IMR-90 (cell line): ENCODE measurements around the gene PSEN2. TPM values are rescaled to one million over a fixed set of nuclear protein-coding genes. Genes with fewer than 3 reads are reported as not detected.
A peak's percentile ranks its signal among the peaks of the same experiment; 100 is the strongest.

Experiments
- ATAC-seq: fragments of 200-7000 bp; cut with Tn5 transposase; 2 replicates; pipeline ENCODE4 v1.9.1; 2020; ENCODE audit warnings: low read depth, mild to moderate bottlenecking, moderate library complexity
- BruUV-seq: library from RNA; stranded (reverse); fragments of 400-500 nt; replicated peaks from 2 replicates; lab custom pipeline; 2021; lab: Mats Ljungman, UMichigan
- CTCF ChIA-PET: fragments of 300-600 bp; formaldehyde crosslinking; extraction: SDS; loops from one replicate; lab custom pipeline; 2021; ENCODE audit warnings: antibody characterized with exemption; lab: Yijun Ruan, JAX
- POLR2A ChIA-PET: fragments of 300-600 bp; sonication (Branson Sonifier 250); formaldehyde crosslinking; loops from one replicate; lab custom pipeline; 2022; ENCODE audit warnings: antibody characterized with exemption; ENCODE audit not compliant: unreplicated experiment; lab: Charles Lee
- DNase-seq: peaks from one replicate; pipeline ENCODE4 v3.0.0; 2013
- H2AFZ ChIP-seq: replicated peaks from 2 replicates; pipeline ENCODE3; 2013; ENCODE audit warnings: low read length, mild to moderate bottlenecking; ENCODE audit not compliant: poor library complexity
- H2AK5ac ChIP-seq: 2 replicates; pipeline ENCODE4 v1.6.1; 2013; ENCODE audit warnings: low read depth, low read length, inconsistent platforms
- H2AK9ac ChIP-seq: replicated peaks from 2 replicates; pipeline ENCODE3; 2013; ENCODE audit warnings: mild to moderate bottlenecking, low read depth, low read length, moderate library complexity; ENCODE audit not compliant: poor library complexity
- H2BK120ac ChIP-seq: 2 replicates; pipeline ENCODE4 v1.6.1; 2013; ENCODE audit warnings: low read depth, low read length, inconsistent platforms
- H2BK15ac ChIP-seq: 3 replicates; pipeline ENCODE4 v1.6.1; 2013; ENCODE audit warnings: low read depth, low read length, inconsistent platforms
- H2BK20ac ChIP-seq: 2 replicates; pipeline ENCODE4 v1.6.1; 2013; ENCODE audit warnings: low read depth, mild to moderate bottlenecking, inconsistent platforms, low read length, moderate library complexity
- H2BK5ac ChIP-seq: 2 replicates; pipeline ENCODE4 v1.6.1; 2013; ENCODE audit warnings: mild to moderate bottlenecking, low read depth, low read length, inconsistent platforms; ENCODE audit not compliant: poor library complexity, severe bottlenecking
- H3K14ac ChIP-seq: replicated peaks from 2 replicates; pipeline ENCODE4 v1.6.1; 2013; ENCODE audit warnings: low read depth, low read length, inconsistent platforms
- H3K18ac ChIP-seq: 2 replicates; pipeline ENCODE4 v1.6.1; 2013; ENCODE audit warnings: low read depth, low read length, control low read depth
- H3K23ac ChIP-seq: 2 replicates; pipeline ENCODE4 v1.6.1; 2013; ENCODE audit warnings: low read depth, low read length, inconsistent platforms
- H3K27ac ChIP-seq: 2 replicates; pipeline ENCODE4 v1.5.1; 2013; ENCODE audit warnings: mild to moderate bottlenecking, control low read depth, low read length; ENCODE audit not compliant: insufficient read depth
- H3K27me3 ChIP-seq: 2 replicates; pipeline ENCODE4 v1.6.1; 2013; ENCODE audit warnings: low read length; ENCODE audit not compliant: control insufficient read depth, insufficient read depth
- H3K36me3 ChIP-seq: 2 replicates; pipeline ENCODE4 v1.6.1; 2013; ENCODE audit warnings: low read length, mixed read lengths; ENCODE audit not compliant: control insufficient read depth, insufficient read depth
- H3K4ac ChIP-seq: 2 replicates; pipeline ENCODE4 v1.6.1; 2013; ENCODE audit warnings: low read depth, low read length, inconsistent platforms
- H3K4me1 ChIP-seq: 2 replicates; pipeline ENCODE4 v1.6.1; 2013; ENCODE audit warnings: low read length, mixed read lengths; ENCODE audit not compliant: control insufficient read depth, insufficient read depth
- H3K4me2 ChIP-seq: 2 replicates; pipeline ENCODE4 v1.6.1; 2013; ENCODE audit warnings: low read depth, mild to moderate bottlenecking, control low read depth, low read length, moderate library complexity
- H3K4me3 ChIP-seq: 2 replicates; pipeline ENCODE4 v1.5.1; 2013; ENCODE audit warnings: low read depth, mild to moderate bottlenecking, control low read depth, low read length, moderate library complexity; ENCODE audit not compliant: insufficient read depth
- H3K56ac ChIP-seq: 2 replicates; pipeline ENCODE4 v1.6.1; 2013; ENCODE audit warnings: low read length, inconsistent platforms; ENCODE audit not compliant: insufficient read depth; ENCODE audit errors: extremely low read depth
- H3K79me1 ChIP-seq, 2 experiments: 2 replicates each; pipeline ENCODE4 v1.6.1; 2013; ENCODE audit warnings: low read length in 2 of 2, inconsistent platforms in 1 of 2, low read depth in 1 of 2
- H3K9ac ChIP-seq: 2 replicates; pipeline ENCODE4 v1.6.1; 2013; ENCODE audit warnings: low read depth, low read length, control low read depth
- H3K9me1 ChIP-seq: 2 replicates; pipeline ENCODE4 v1.6.1; 2013; ENCODE audit warnings: low read length, inconsistent platforms; ENCODE audit not compliant: insufficient read depth
- H3K9me3 ChIP-seq: 2 replicates; pipeline ENCODE4 v1.6.1; 2013; ENCODE audit warnings: low read length; ENCODE audit not compliant: control insufficient read depth, insufficient read depth
- H4K20me1 ChIP-seq: 2 replicates; pipeline ENCODE4 v1.6.1; 2013; ENCODE audit warnings: low read length, inconsistent platforms; ENCODE audit not compliant: insufficient read depth
- H4K5ac ChIP-seq: 2 replicates; pipeline ENCODE4 v1.6.1; 2013; ENCODE audit warnings: mild to moderate bottlenecking, low read depth, low read length, control low read depth
- H4K8ac ChIP-seq, 2 experiments: 2 replicates each; pipeline ENCODE4 v1.6.1; 2013; ENCODE audit warnings: low read depth in 2 of 2, low read length in 2 of 2, control low read depth in 1 of 2, inconsistent platforms in 1 of 2
- H4K91ac ChIP-seq: 2 replicates; pipeline ENCODE4 v1.6.1; 2013; ENCODE audit warnings: low read depth, low read length, inconsistent platforms; ENCODE audit not compliant: insufficient read depth
- CEBPB ChIP-seq: IDR thresholded peaks from 2 replicates; pipeline ENCODE4 v1.6.1; 2012; ENCODE audit warnings: low read depth, low read length, improper control_type of control experiment
- CHD1 ChIP-seq: IDR thresholded peaks from 2 replicates; pipeline ENCODE4 v1.6.1; 2012; ENCODE audit warnings: low read depth, low read length, improper control_type of control experiment
- MAFK ChIP-seq: IDR thresholded peaks from 2 replicates; pipeline ENCODE4 v1.6.1; 2012; ENCODE audit warnings: low read depth, low read length, improper control_type of control experiment
- MAZ ChIP-seq: IDR thresholded peaks from 2 replicates; pipeline ENCODE4 v1.6.1; 2012; ENCODE audit warnings: low read depth, mild to moderate bottlenecking, low read length, improper control_type of control experiment, moderate library complexity, borderline replicate concordance
- MXI1 ChIP-seq: IDR thresholded peaks from 2 replicates; pipeline ENCODE4 v1.6.1; 2012; ENCODE audit warnings: low read depth, mild to moderate bottlenecking, low read length, moderate library complexity, borderline replicate concordance
- NFE2L2 ChIP-seq: fragments of 150-350 bp; IDR thresholded peaks from 2 replicates; pipeline ENCODE4 v1.6.1; 2016; ENCODE audit warnings: low read depth, mild to moderate bottlenecking, low read length
- SMC3 ChIP-seq: fragments of 150-350 bp; IDR thresholded peaks from 2 replicates; pipeline ENCODE4 v1.6.1; 2016; ENCODE audit warnings: low read depth, mild to moderate bottlenecking, antibody characterized with exemption, low read length, moderate library complexity
- WGBS, 2 experiments: methylation state at CpG; one replicate each; pipeline versions ENCODE4 v1.1.5 to v1.1.7; 2013; ENCODE audit warnings: missing lambda C conversion rate in 2 of 2; ENCODE audit not compliant: insufficient read length in 1 of 2; ENCODE audit errors: extremely low coverage in 2 of 2; 5-methylcytosine and 5-hydroxymethylcytosine counted together
- dilution Hi-C: fragments of 300-500 bp; cut with HindIII; formaldehyde crosslinking; loops from one replicate; pipeline ENCODE4 v1.14.3; 2018; ENCODE audit warnings: low sequenced_read_pairs; ENCODE audit not compliant: unreplicated experiment
- in situ Hi-C: fragments of 300-500 bp; cut with MboI; formaldehyde crosslinking; loops from 3 replicates; pipeline ENCODE4 v1.14.3; 2019; ENCODE audit warnings: low sequenced_read_pairs, inconsistent platforms, mixed read lengths
- intact Hi-C: fragments of 100-400 bp; cut with micrococcal nuclease; formaldehyde crosslinking; loops from 2 replicates; pipeline ENCODE4 v1.10.0; 2022
- polyA plus RNA-seq, 3 experiments: library from polyadenylated mRNA; depleted of rRNA; stranded (reverse); fragments of >200 nt; gene quantifications; 2 replicates each; pipeline ENCODE4 v1.2.3, GENCODE V29; 2012; ENCODE audit warnings: low replicate concordance in 1 of 3
- total RNA-seq: library from RNA; depleted of rRNA; stranded (reverse); fragments of >200 nt; gene quantifications from 2 replicates; pipeline ENCODE4 v1.2.3, GENCODE V29; 2012

Gene PSEN2
- total and polyA plus RNA-seq, 2 of the 4 experiments (the other 2 are of a cell fraction), result 15.0 to 24.4 TPM

- CTCF ChIA-PET, result no interaction called here
- Histone ChIP-seq H3K23ac (no peak overlapping the region), H4K91ac (no peak overlapping the region), H2AFZ (peak overlapping the region; percentile 8), H3K4me2 (no peak overlapping the region), H2BK5ac (no peak overlapping the region), H3K4me1 (no peaks in the 10 kb centered on the region), H3K4me3 (no peak overlapping the region), H3K56ac (no peak overlapping the region), H4K8ac (no peak overlapping the region), H2BK20ac (no peak overlapping the region), H3K9me1 (peaks cover 12% of the 10 kb centered on the region; the same call in 1 of the 2 replicates), H2AK9ac (no peak overlapping the region), H3K14ac (no peak overlapping the region), H3K27ac (no peak overlapping the region), H3K9ac (no peak overlapping the region), H2AK5ac (no peak overlapping the region), H3K4ac (no peak overlapping the region), H4K5ac (no peak overlapping the region), H3K36me3 (peaks cover 15% of the 10 kb centered on the region), H3K18ac (no peak overlapping the region), H2BK15ac (no peak overlapping the region), H3K9me3 (no peaks in the 10 kb centered on the region), H3K27me3 (no peaks in the 10 kb centered on the region), H2BK120ac (no peak overlapping the region), H4K20me1 (no peaks in the 10 kb centered on the region), H3K79me1 (no peaks in the 10 kb centered on the region)
- dilution Hi-C loops, result no loop called here
- 82% methylated on average over 12 of the region's 17 CpGs; no CpG with 5 or more reads in 1 of the 2 experiments for WGBS, 2 experiments
- BruUV-seq, result no TSS peak
- DNase-seq (peak; percentile 52), ATAC-seq (peak; percentile 70)
- POLR2A ChIA-PET, result no interaction called here
- TF ChIP-seq MAFK (no peak), CEBPB (no peak), MXI1 (no peak), CHD1 (no peak), MAZ (no peak), SMC3 (no peak), NFE2L2 (no peak)
- intact Hi-C loops, result no loop called here
- in situ Hi-C loops, result no loop called here
Measured at GRCh38 chr1:226891846-226892523, 21.6 kb downstream of the PSEN2 start.
